HCT116 (cell line): Measurements from ENCODE around the gene ENOSF1. TPM values are rescaled to one million over a fixed set of nuclear protein-coding genes. Genes with fewer than 3 reads are reported as not detected.
"Not testable (repeated sequence)": the region's sequence is repeated elsewhere in the genome, so short reads cannot be mapped to it uniquely, and the experiment has no call there.

Experiments
- ATAC-seq: fragments of 200-7000 bp; cut with Tn5 transposase; 2 replicates; pipeline ENCODE4 v1.9.1; 2020; ENCODE audit warnings: mild to moderate bottlenecking, moderate library complexity
- BruUV-seq: library from RNA; stranded (reverse); fragments of 400-500 nt; replicated peaks from 2 replicates; lab custom pipeline; 2021; lab: Mats Ljungman, UMichigan
- CTCF ChIA-PET: fragments of 300-600 bp; sonication (Branson Sonifier 250); formaldehyde crosslinking; loops from one replicate; lab custom pipeline; 2021; ENCODE audit warnings: antibody characterized with exemption; lab: Charles Lee
- POLR2A ChIA-PET: fragments of 300-600, 350-600 bp; sonication (Branson Sonifier 250); formaldehyde crosslinking; loops from one replicate; lab custom pipeline; 2021; ENCODE audit warnings: antibody characterized with exemption; lab: Charles Lee
- RAD21 ChIA-PET, 2 experiments: fragments of 300-600 bp; sonication (Branson Sonifier 250); formaldehyde crosslinking; loops; one replicate each; lab custom pipeline; 2023; ENCODE audit warnings: low total read pairs in 2 of 2; ENCODE audit not compliant: uncharacterized antibody in 2 of 2, unreplicated experiment in 2 of 2, low non-redundant PET in 1 of 2; lab: Charles Lee
- DNase-seq: peaks from one replicate; pipeline ENCODE4 v3.0.0-alpha.2; 2010; ENCODE audit warnings: low read depth, low spot score
- H2AFZ ChIP-seq: fragments of 200-600 bp; shearing (Covaris generic), sonication (generic); 2 replicates; pipeline ENCODE4 v1.6.1; 2017; ENCODE audit warnings: low read depth, mixed run types, mixed read lengths, antibody characterized with exemption, low read length; ENCODE audit not compliant: poor library complexity, severe bottlenecking
- H3K27ac ChIP-seq: 2 replicates; pipeline ENCODE4 v1.5.1; 2012; ENCODE audit warnings: low read depth, low read length
- H3K27me3 ChIP-seq: fragments of 200-600 bp; sonication (generic); 2 replicates; pipeline ENCODE4 v1.6.1; 2016; ENCODE audit warnings: mixed run types, low read length, mixed read lengths; ENCODE audit not compliant: insufficient read depth
- H3K36me3 ChIP-seq, 2 experiments: fragments of 200-500 bp in 1 of 2; fragments of 200-600 bp in 1 of 2; sonication (Bioruptor generic) in 1 of 2; sonication (generic) in 1 of 2; 2 replicates each; pipeline versions ENCODE4 v1.5.1 to v1.6.1; 2014 to 2016; ENCODE audit warnings: low read length in 2 of 2, inconsistent platforms in 1 of 2, mixed read lengths in 1 of 2, mixed run types in 1 of 2; ENCODE audit not compliant: insufficient read depth in 2 of 2, control insufficient read depth in 1 of 2
- H3K4me1 ChIP-seq, 2 experiments: fragments of 200-600 bp in 1 of 2; sonication (generic) in 1 of 2; 2 replicates each; pipeline versions ENCODE4 v1.5.1 to v1.6.1; 2012 to 2017; ENCODE audit warnings: low read length in 2 of 2, inconsistent platforms in 1 of 2, mild to moderate bottlenecking in 1 of 2, mixed read lengths in 1 of 2, mixed run types in 1 of 2, moderate library complexity in 1 of 2; ENCODE audit not compliant: insufficient read depth in 2 of 2, control insufficient read depth in 1 of 2
- H3K4me2 ChIP-seq: fragments of 200-600 bp; sonication (generic); 2 replicates; pipeline ENCODE4 v1.6.1; 2017; ENCODE audit warnings: mixed run types, low read length, mixed read lengths
- H3K4me3 ChIP-seq, 2 experiments: fragments of 200-600 bp in 1 of 2; sonication (generic) in 1 of 2; replicated peaks in 1 of 2; 2 replicates each; pipeline ENCODE4 v1.5.1; 2011 to 2016; ENCODE audit warnings: low read length in 2 of 2, control low read depth in 1 of 2, low read depth in 1 of 2, mild to moderate bottlenecking in 1 of 2, mixed read lengths in 1 of 2, mixed run types in 1 of 2
- H3K79me2 ChIP-seq: fragments of 200-600 bp; sonication (generic); 2 replicates; pipeline ENCODE4 v1.6.1; 2017; ENCODE audit warnings: mild to moderate bottlenecking, mixed run types, low read length, moderate library complexity, mixed read lengths; ENCODE audit not compliant: insufficient read depth
- H3K9ac ChIP-seq: fragments of 200-600 bp; sonication (generic); 2 replicates; pipeline ENCODE4 v1.6.1; 2016; ENCODE audit warnings: low read length, mixed read lengths
- H3K9me2 ChIP-seq: fragments of 200-600 bp; sonication (generic), shearing (Covaris generic); 2 replicates; pipeline ENCODE4 v1.6.1; 2017; ENCODE audit warnings: mixed run types, mild to moderate bottlenecking, moderate library complexity; ENCODE audit not compliant: insufficient read depth
- H3K9me3 ChIP-seq, 2 experiments: fragments of 200-500 bp in 1 of 2; fragments of 200-600 bp in 1 of 2; sonication (Bioruptor generic) in 1 of 2; sonication (generic) in 1 of 2; 2 replicates each; pipeline ENCODE4 v1.6.1; 2014 to 2017; ENCODE audit warnings: low read length in 2 of 2, mixed read lengths in 2 of 2, inconsistent platforms in 1 of 2, low read depth in 1 of 2, mild to moderate bottlenecking in 1 of 2, mixed run types in 1 of 2, moderate library complexity in 1 of 2; ENCODE audit not compliant: control insufficient read depth in 1 of 2, insufficient read depth in 1 of 2
- H4K20me1 ChIP-seq: fragments of 200-600 bp; sonication (generic), shearing (Covaris generic); 2 replicates; pipeline ENCODE4 v1.6.1; 2017; ENCODE audit warnings: mixed run types, mild to moderate bottlenecking, moderate library complexity; ENCODE audit not compliant: insufficient read depth
- ATF3 ChIP-seq: IDR thresholded peaks from 2 replicates; pipeline ENCODE4 v1.6.1; 2012
- CBX3 ChIP-seq: IDR thresholded peaks from 2 replicates; pipeline ENCODE4 v1.6.1; 2012; ENCODE audit warnings: low read depth
- CEBPB ChIP-seq: IDR thresholded peaks from 2 replicates; pipeline ENCODE4 v1.6.1; 2012; ENCODE audit warnings: low read depth
- EGR1 ChIP-seq: IDR thresholded peaks from 2 replicates; pipeline ENCODE4 v1.6.1; 2012; ENCODE audit warnings: low read depth
- ELF1 ChIP-seq: IDR thresholded peaks from 2 replicates; pipeline ENCODE4 v1.6.1; 2012; ENCODE audit warnings: low read depth, borderline replicate concordance
- EZH2 ChIP-seq: fragments of 200-600 bp; sonication (generic); IDR thresholded peaks from 2 replicates; pipeline ENCODE4 v1.6.1; 2017; ENCODE audit warnings: antibody characterized with exemption, mixed run types
- EZH2phosphoT487 ChIP-seq: fragments of 200-600 bp; IDR thresholded peaks from 2 replicates; pipeline ENCODE4 v1.6.1; 2018; ENCODE audit warnings: antibody characterized with exemption, borderline replicate concordance
- FOSL1 ChIP-seq: IDR thresholded peaks from 2 replicates; pipeline ENCODE4 v1.6.1; 2012; ENCODE audit warnings: low read depth
- MAX ChIP-seq: IDR thresholded peaks from 2 replicates; pipeline ENCODE4 v1.6.1; 2012
- RAD21 ChIP-seq: IDR thresholded peaks from 2 replicates; pipeline ENCODE4 v1.6.1; 2012; ENCODE audit warnings: low read depth, mild to moderate bottlenecking
- SP1 ChIP-seq: IDR thresholded peaks from 2 replicates; pipeline ENCODE4 v1.6.1; 2012; ENCODE audit warnings: low read depth
- SRF ChIP-seq: IDR thresholded peaks from 2 replicates; pipeline ENCODE4 v1.6.1; 2012; ENCODE audit warnings: low read depth
- TCF7L2 ChIP-seq: IDR thresholded peaks from 2 replicates; pipeline ENCODE4 v1.7.0; 2011; ENCODE audit warnings: borderline replicate concordance, inconsistent platforms; ENCODE audit not compliant: insufficient read depth, insufficient read length; ENCODE audit errors: extremely low read depth
- YY1 ChIP-seq: IDR thresholded peaks from 2 replicates; pipeline ENCODE4 v1.6.1; 2011; ENCODE audit warnings: low read length, low read depth, moderate library complexity, mild to moderate bottlenecking; ENCODE audit not compliant: insufficient replicate concordance; ENCODE audit errors: extremely low read depth
- ZBTB33 ChIP-seq: IDR thresholded peaks from 2 replicates; pipeline ENCODE4 v1.6.1; 2011; ENCODE audit warnings: mild to moderate bottlenecking, low read length, moderate library complexity; ENCODE audit not compliant: insufficient replicate concordance; ENCODE audit errors: extremely low read depth
- ZFX ChIP-seq: fragments of 450-650 bp; IDR thresholded peaks from 2 replicates; pipeline ENCODE4 v1.6.1; 2017
- intact Hi-C: fragments of 100-400 bp; cut with micrococcal nuclease; formaldehyde crosslinking; loops from 2 replicates; pipeline ENCODE4 v1.10.0; 2022
- total RNA-seq: library from RNA; stranded (reverse); gene quantifications from one replicate; pipeline ENCODE4 v1.2.1, GENCODE V29; 2021; ENCODE audit not compliant: unreplicated experiment

ENOSF1 gene
- total RNA-seq, 1 experiment from 2014 or later: 90.0 TPM

- TF ChIP-seq MAX (peak; percentile 78), SRF (no peak), ELF1 (no peak), YY1 (peak; percentile 64), ZFX (no peak), CBX3 (0 out of 2 replicates have a peak, but pooled peaks have one; percentile 51), EGR1 (no peak)
These were observed at the start of gene ENOSF1 (continued) for GRCh38 chr18:712401-713134.

GRCh38 chr18:759864-760263 lies 47.4 kb upstream of the ENOSF1 start:
- intact Hi-C loops, H2AFZ ChIP-seq, H3K27ac ChIP-seq, H4K20me1 ChIP-seq, DNase-seq, RAD21 ChIA-PET, H3K9me3 ChIP-seq, ATAC-seq, BruUV-seq, H3K4me2 ChIP-seq, H3K4me3 ChIP-seq, H3K27me3 ChIP-seq, H3K9ac ChIP-seq, H3K9me2 ChIP-seq, CTCF ChIA-PET, H3K36me3 ChIP-seq, H3K4me1 ChIP-seq, POLR2A ChIA-PET: not testable (repeated sequence)
- peaks cover 45% of the 10 kb centered on the region for H3K79me2 ChIP-seq

- H3K4me3 ChIP-seq: no peak overlapping the region
- no peaks in the 10 kb centered on the region for H3K9me2 ChIP-seq
- intact Hi-C loops: no loop called here
- H3K27ac ChIP-seq: no peak overlapping the region
- H3K4me1 ChIP-seq: no peaks in the 10 kb centered on the region
- ChIA-PET RAD21 (no interaction called here), POLR2A (no interaction called here), CTCF (no interaction called here)
- no peak for ATAC-seq
- H4K20me1 ChIP-seq: no peaks in the 10 kb centered on the region; the same call in 1 of the 2 replicates
- DNase-seq: no peak
- no peaks in the 10 kb centered on the region for H3K27me3 ChIP-seq
- H3K9me3 ChIP-seq: no peaks in the 10 kb centered on the region
- TSS peak; percentile 35 for BruUV-seq
- H3K9ac ChIP-seq: no peak overlapping the region
- H3K79me2 ChIP-seq: peaks cover 20% of the 10 kb centered on the region
- H2AFZ ChIP-seq: no peak overlapping the region
- H3K4me2 ChIP-seq: no peak overlapping the region
- TF ChIP-seq SRF (no peak), ATF3 (no peak), EZH2 (no peak), RAD21 (no peak), ZBTB33 (no peak), ZFX (no peak), CBX3 (no peak), EGR1 (no peak), TCF7L2 (no peak), FOSL1 (no peak), YY1 (no peak), ELF1 (no peak), EZH2phosphoT487 (no peak), CEBPB (no peak), SP1 (no peak)
- H3K36me3 ChIP-seq: peaks cover 3 to 6% of the 10 kb centered on the region in 2 experiments; a peak in 3 of 4 replicates
These were observed 43.1 kb upstream of the ENOSF1 start for GRCh38 chr18:755506-755905.
